Fibroblast of lung (primary cell): ENCODE results near the gene DGKG. TPM values are rescaled to one million over a fixed set of nuclear protein-coding genes. Genes with fewer than 3 reads are reported as not detected.

ENCODE experiments used
- DNase-seq, 2 donors: peaks; one replicate each; pipeline versions ENCODE4 v3.0.0 to v3.0.0-alpha.2; 2010; ENCODE audit warnings: low read depth in 2 of 2
- H2AFZ ChIP-seq: 2 replicates; pipeline ENCODE4 v1.5.1; 2012; ENCODE audit warnings: low read length, control low read depth, inconsistent platforms
- H3K27ac ChIP-seq: 2 replicates; pipeline ENCODE4 v1.5.1; 2011; ENCODE audit warnings: low read length, control low read depth; ENCODE audit not compliant: insufficient read depth
- H3K27me3 ChIP-seq: 2 replicates; pipeline ENCODE4 v1.5.1; 2011; ENCODE audit warnings: mild to moderate bottlenecking, low read length; ENCODE audit not compliant: control insufficient read depth, insufficient read depth
- H3K36me3 ChIP-seq: 2 replicates; pipeline ENCODE4 v1.5.1; 2011; ENCODE audit warnings: low read length; ENCODE audit not compliant: control insufficient read depth, insufficient read depth
- H3K4me1 ChIP-seq: 2 replicates; pipeline ENCODE4 v1.5.1; 2011; ENCODE audit warnings: low read length; ENCODE audit not compliant: control insufficient read depth, insufficient read depth; ENCODE audit errors: extremely low read depth
- H3K4me2 ChIP-seq: 2 replicates; pipeline ENCODE4 v1.5.1; 2011; ENCODE audit warnings: low read length, control low read depth; ENCODE audit not compliant: insufficient read depth; ENCODE audit errors: extremely low read depth
- H3K4me3 ChIP-seq, 4 experiments: fragments of 200-600 bp in 1 of 4; sonication (generic) in 1 of 4; replicated peaks in 1 of 4; 2 replicates each; pipeline ENCODE4 v1.5.1; 2011 to 2016; ENCODE audit warnings: low read length in 4 of 4, low read depth in 3 of 4, mild to moderate bottlenecking in 3 of 4, control low read depth in 2 of 4, inconsistent platforms in 1 of 4, mixed read lengths in 1 of 4; ENCODE audit not compliant: insufficient read depth in 1 of 4; ENCODE audit errors: control extremely low read depth in 1 of 4
- H3K79me2 ChIP-seq: 2 replicates; pipeline ENCODE4 v1.5.1; 2012; ENCODE audit warnings: mild to moderate bottlenecking, low read length, inconsistent platforms; ENCODE audit not compliant: control insufficient read depth, insufficient read depth
- H3K9ac ChIP-seq: 2 replicates; pipeline ENCODE4 v1.5.1; 2011; ENCODE audit warnings: mild to moderate bottlenecking, low read length, control low read depth; ENCODE audit not compliant: insufficient read depth
- H3K9me3 ChIP-seq: 2 replicates; pipeline ENCODE4 v1.5.1; 2012; ENCODE audit warnings: low read depth, low read length; ENCODE audit not compliant: control insufficient read depth, insufficient read depth
- H4K20me1 ChIP-seq: 2 replicates; pipeline ENCODE4 v1.5.1; 2011; ENCODE audit warnings: low read length; ENCODE audit not compliant: control insufficient read depth, insufficient read depth; ENCODE audit errors: extremely low read depth
- EZH2 ChIP-seq: IDR thresholded peaks from 2 replicates; pipeline ENCODE4 v1.5.1; 2012; ENCODE audit warnings: low read length, control low read depth, mild to moderate bottlenecking; ENCODE audit errors: missing control alignments
- polyA plus RNA-seq, 2 donors: library from polyadenylated mRNA; depleted of rRNA in 1 of 2; stranded (reverse) in 1 of 2; unstranded in 1 of 2; fragments of >200 nt; gene quantifications; 2 replicates each; pipeline ENCODE4 v1.2.1, GENCODE V29; 2011 to 2012; ENCODE audit warnings: missing spikeins in 1 of 2
- total RNA-seq: library from RNA; depleted of rRNA; stranded (reverse); fragments of >200 nt; gene quantifications from 2 replicates; pipeline ENCODE4 v1.2.1, GENCODE V29; 2014
- TF ChIP-seq, protein P1 (sequence below), 2 donors: IDR thresholded peaks in 1 of 2; conservative IDR thresholded peaks in 1 of 2; 1 replicate in 1 of 2; 2 replicates in 1 of 2; pipeline ENCODE4 v1.5.1; 2011 to 2012; ENCODE audit warnings: low read length in 2 of 2, control low read depth in 1 of 2, inconsistent platforms in 1 of 2, low read depth in 1 of 2, mild to moderate bottlenecking in 1 of 2

The DGKG gene
- total and polyA plus RNA-seq, 2 donors (not counting 1 experiment from before 2014, with no cell fraction given), result 3.7 to 4.8 TPM

DNA sequence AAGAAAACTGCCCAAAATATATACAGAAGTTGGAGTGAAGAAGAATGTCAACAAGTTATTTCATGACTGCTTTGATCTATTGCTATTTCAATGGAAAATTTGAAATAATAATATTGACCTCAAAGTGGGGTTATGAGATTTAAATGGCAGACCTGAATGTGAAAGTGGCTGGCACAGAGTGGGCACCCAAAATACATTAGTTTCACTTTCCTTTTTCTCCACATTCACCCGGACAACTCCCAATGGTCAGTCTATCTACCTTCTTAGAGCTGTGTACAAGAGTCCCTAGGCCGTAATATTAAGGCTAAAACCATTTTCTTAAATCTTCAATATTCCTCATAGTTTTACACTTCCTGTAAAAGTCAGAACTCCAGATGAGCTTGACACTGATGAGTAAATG, 191.5 kb downstream of the DGKG start:
- no peak for DNase-seq
- TF ChIP-seq, protein P1, sequence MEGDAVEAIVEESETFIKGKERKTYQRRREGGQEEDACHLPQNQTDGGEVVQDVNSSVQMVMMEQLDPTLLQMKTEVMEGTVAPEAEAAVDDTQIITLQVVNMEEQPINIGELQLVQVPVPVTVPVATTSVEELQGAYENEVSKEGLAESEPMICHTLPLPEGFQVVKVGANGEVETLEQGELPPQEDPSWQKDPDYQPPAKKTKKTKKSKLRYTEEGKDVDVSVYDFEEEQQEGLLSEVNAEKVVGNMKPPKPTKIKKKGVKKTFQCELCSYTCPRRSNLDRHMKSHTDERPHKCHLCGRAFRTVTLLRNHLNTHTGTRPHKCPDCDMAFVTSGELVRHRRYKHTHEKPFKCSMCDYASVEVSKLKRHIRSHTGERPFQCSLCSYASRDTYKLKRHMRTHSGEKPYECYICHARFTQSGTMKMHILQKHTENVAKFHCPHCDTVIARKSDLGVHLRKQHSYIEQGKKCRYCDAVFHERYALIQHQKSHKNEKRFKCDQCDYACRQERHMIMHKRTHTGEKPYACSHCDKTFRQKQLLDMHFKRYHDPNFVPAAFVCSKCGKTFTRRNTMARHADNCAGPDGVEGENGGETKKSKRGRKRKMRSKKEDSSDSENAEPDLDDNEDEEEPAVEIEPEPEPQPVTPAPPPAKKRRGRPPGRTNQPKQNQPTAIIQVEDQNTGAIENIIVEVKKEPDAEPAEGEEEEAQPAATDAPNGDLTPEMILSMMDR (conservative IDR thresholded peaks at IDR 0.05 in 1 of 2, IDR thresholded peaks at IDR 0.05 in 1 of 2; ENCODE audit: low read depth in 1 of 2, low read length in 2 of 2), result no peak
- TF ChIP-seq EZH2, result no peak
- Histone ChIP-seq H3K36me3 (no peaks in the 10 kb centered on the region), H3K4me1 (no peaks in the 10 kb centered on the region), H2AFZ (no peak overlapping the region), H3K4me2 (no peak overlapping the region), H3K4me3 (no peak overlapping the region), H3K9me3 (no peaks in the 10 kb centered on the region), H3K79me2 (no peaks in the 10 kb centered on the region), H3K27me3 (no peaks in the 10 kb centered on the region), H3K27ac (no peak overlapping the region), H3K9ac (no peak overlapping the region), H4K20me1 (no peaks in the 10 kb centered on the region)

DNA sequence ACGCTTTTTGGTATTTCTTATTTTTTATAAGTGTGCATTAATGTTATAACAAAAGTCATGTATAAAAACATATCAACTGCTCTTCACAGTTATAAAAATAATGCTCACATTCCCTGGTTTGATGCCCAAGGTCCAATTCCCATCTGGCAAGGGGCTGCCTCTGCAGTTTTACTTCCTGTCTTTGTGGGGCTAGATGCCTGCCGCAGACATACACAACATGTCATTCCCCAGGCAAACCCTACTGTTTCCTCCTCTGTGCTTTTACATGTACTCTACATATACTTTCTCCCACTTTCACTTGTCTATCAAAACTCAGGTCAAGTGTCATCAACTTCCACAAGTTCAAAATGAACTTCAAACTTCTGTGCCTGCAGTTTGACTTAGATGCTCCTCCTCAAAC, 192.7 kb downstream of the DGKG start:
- H3K36me3 ChIP-seq, result no peaks in the 10 kb centered on the region
- DNase-seq, result no peak
- TF ChIP-seq, protein P1 (conservative IDR thresholded peaks at IDR 0.05 in 1 of 2, IDR thresholded peaks at IDR 0.05 in 1 of 2; ENCODE audit: low read depth in 1 of 2, low read length in 2 of 2), result no peak
- no peak for TF ChIP-seq EZH2
- H4K20me1 ChIP-seq, result no peaks in the 10 kb centered on the region
- no peak overlapping the region for H3K4me3 ChIP-seq
- H3K27me3 ChIP-seq, result no peaks in the 10 kb centered on the region
- no peaks in the 10 kb centered on the region for H3K4me1 ChIP-seq
- H3K9ac ChIP-seq, result no peak overlapping the region
- H3K9me3 ChIP-seq, result no peaks in the 10 kb centered on the region
- H3K4me2 ChIP-seq, result no peak overlapping the region
- no peak overlapping the region for H3K27ac ChIP-seq
- H2AFZ ChIP-seq, result no peak overlapping the region
- H3K79me2 ChIP-seq, result no peaks in the 10 kb centered on the region

DNA sequence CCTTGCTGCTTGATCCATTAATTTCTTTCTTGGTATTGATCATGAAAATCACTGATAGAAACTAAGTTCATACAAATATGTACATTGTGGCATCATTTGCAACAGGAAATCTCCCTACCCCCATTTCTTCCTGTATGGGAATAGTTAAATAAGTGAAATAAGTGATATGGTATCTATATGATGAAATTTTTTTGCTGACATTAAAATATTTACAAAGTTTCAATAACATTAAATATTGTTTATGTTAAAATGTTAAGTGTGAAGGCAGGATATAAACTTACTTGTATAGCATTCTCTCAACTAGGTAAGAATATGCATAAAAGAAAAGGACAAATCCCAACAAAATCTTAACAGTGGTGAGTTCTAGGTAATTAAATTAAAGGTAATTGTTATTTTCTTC, 193.1 kb downstream of the DGKG start:
- TF ChIP-seq, protein P1 (conservative IDR thresholded peaks at IDR 0.05 in 1 of 2, IDR thresholded peaks at IDR 0.05 in 1 of 2; ENCODE audit: low read depth in 1 of 2, low read length in 2 of 2), result no peak
- TF ChIP-seq EZH2, result no peak
- Histone ChIP-seq H3K4me1 (no peaks in the 10 kb centered on the region), H3K4me2 (no peak overlapping the region)

More for the DNA sequence above, 193.1 kb downstream of the DGKG start:
- Histone ChIP-seq H3K79me2 (no peaks in the 10 kb centered on the region), H2AFZ (no peak overlapping the region), H3K27ac (no peak overlapping the region), H3K9ac (no peak overlapping the region), H3K9me3 (no peaks in the 10 kb centered on the region), H3K4me3 (no peak overlapping the region), H3K36me3 (no peaks in the 10 kb centered on the region), H4K20me1 (no peaks in the 10 kb centered on the region), H3K27me3 (no peaks in the 10 kb centered on the region)
- DNase-seq, result no peak
